HG02610 (cell line): ENCODE measurements around the gene CENPP.

ENCODE experiments used
- ATAC-seq: cut with Tn5 transposase; IDR thresholded peaks from one replicate; pipeline ENCODE4 v1.9.1; 2021; ENCODE audit warnings: mild to moderate bottlenecking, moderate library complexity; ENCODE audit not compliant: unreplicated experiment

The CENPP gene

GRCh38 chr9:92312887-92313623, 12.7 kb upstream of the CENPP start:
- ATAC-seq: no peak

GRCh38 chr9:92313624-92314012, 12.1 kb upstream of the CENPP start:
- ATAC-seq: no peak

- ATAC-seq: no peak
These were observed 10.3 kb upstream of the CENPP start for GRCh38 chr9:92315456-92315855.

GRCh38 chr9:92324431-92324830, 1.3 kb upstream of the CENPP start:
- no peak for ATAC-seq

GRCh38 chr9:92324889-92325268, 874 bp upstream of the CENPP start:
- no peak for ATAC-seq

GRCh38 chr9:92325991-92326500, 293 bp downstream of the CENPP start:
- ATAC-seq: no peak

- no peak for ATAC-seq
These were observed 1.6 kb downstream of the CENPP start for GRCh38 chr9:92327283-92327850.

- no peak for ATAC-seq
These were observed 2.5 kb downstream of the CENPP start for GRCh38 chr9:92328225-92328624.

GRCh38 chr9:92332577-92333281, 7.0 kb downstream of the CENPP start:
- no peak for ATAC-seq

- ATAC-seq: no peak
These were observed 7.5 kb downstream of the CENPP start for GRCh38 chr9:92333282-92333634.

GRCh38 chr9:92341578-92341977, 15.8 kb downstream of the CENPP start:
- no peak for ATAC-seq

GRCh38 chr9:92342825-92343488, 17.2 kb downstream of the CENPP start:
- no peak for ATAC-seq

- no peak for ATAC-seq
These were observed 19.8 kb downstream of the CENPP start for GRCh38 chr9:92345582-92345981.

- no peak for ATAC-seq
These were observed 24.3 kb downstream of the CENPP start for GRCh38 chr9:92349771-92350739.

GRCh38 chr9:92350740-92351133, 25.0 kb downstream of the CENPP start:
- no peak for ATAC-seq

- ATAC-seq: no peak
These were observed 27.3 kb downstream of the CENPP start for GRCh38 chr9:92353051-92353450.

GRCh38 chr9:92359394-92359995, 33.7 kb downstream of the CENPP start:
- ATAC-seq: no peak

GRCh38 chr9:92360083-92360482, 34.3 kb downstream of the CENPP start:
- no peak for ATAC-seq

GRCh38 chr9:92369075-92369474, 43.3 kb downstream of the CENPP start:
- ATAC-seq: no peak

- ATAC-seq: no peak
These were observed 47.4 kb downstream of the CENPP start for GRCh38 chr9:92373167-92373566.
